ENCODE results near the gene FGFR3. TPM values are rescaled to one million over a fixed set of nuclear protein-coding genes. Genes with fewer than 3 reads are reported as not detected.

The FGFR3 gene
- total RNA-seq, 1 experiment from 2014 or later = 0.46 TPM

DNA sequence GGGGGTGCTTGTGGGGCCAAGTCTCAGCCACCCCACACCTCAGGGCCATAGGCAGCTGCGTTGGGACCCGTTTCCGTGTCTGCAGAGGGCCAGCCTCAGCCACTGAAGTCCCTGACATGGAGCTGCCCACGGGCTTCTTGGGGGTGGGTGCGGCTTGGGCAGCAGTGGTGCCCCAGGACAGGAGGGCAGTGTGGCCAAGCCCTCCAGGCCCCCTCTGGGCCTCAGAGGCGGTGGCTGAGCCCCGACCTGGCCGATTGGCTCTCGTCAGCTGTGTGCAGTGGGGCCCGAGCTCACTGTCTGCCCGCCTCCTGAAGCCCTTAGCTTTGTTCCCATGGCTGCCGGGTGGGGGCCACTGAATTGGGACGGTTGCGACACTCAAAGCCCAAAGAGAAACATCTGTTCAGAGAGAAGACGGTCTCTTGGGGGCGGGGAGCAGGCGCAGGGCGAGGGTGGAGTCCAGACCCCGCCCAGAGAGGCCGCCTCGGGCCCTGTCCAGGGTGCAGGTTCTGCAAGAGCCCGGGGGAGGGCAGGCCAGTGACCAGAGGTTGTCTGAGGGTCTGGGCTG lies 9.1 kb downstream of the FGFR3 start:
- no peak for DNase-seq (ENCODE audit: low read depth)

DNA sequence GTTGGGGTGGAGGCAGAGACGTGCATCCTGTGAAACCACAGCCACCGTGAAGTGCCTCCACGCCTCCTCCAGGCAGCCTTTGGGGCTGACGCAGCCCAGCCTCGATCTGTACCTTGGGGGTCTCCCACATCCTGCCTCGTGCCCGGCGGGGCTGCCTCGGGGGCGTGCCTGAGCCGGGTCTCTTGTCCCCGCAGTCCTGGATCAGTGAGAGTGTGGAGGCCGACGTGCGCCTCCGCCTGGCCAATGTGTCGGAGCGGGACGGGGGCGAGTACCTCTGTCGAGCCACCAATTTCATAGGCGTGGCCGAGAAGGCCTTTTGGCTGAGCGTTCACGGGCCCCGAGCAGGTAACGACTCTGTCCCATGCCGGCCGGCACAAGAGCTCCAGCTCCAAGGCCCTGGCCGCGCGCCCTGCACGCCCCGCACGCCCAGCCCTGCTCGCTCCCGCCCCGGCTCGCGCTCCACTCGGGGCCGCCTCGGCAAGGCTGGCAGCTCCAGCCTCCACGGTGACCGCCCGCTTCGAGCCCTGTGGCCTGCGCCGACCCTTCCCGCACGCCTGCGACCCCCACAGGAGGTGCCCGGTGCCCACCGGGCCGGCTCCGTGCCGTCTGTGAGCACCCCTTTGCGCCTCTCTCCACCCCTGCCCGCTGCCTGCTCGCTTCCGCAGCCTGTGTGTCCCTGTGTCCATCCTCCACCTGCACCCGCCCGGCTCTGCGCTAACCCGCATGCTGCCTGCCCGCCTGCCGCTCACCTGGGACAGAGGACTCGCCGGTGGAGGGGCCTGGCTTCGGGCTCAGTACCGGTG lies 9.8 kb downstream of the FGFR3 start:
- no peak for DNase-seq (ENCODE audit: low read depth)

DNA sequence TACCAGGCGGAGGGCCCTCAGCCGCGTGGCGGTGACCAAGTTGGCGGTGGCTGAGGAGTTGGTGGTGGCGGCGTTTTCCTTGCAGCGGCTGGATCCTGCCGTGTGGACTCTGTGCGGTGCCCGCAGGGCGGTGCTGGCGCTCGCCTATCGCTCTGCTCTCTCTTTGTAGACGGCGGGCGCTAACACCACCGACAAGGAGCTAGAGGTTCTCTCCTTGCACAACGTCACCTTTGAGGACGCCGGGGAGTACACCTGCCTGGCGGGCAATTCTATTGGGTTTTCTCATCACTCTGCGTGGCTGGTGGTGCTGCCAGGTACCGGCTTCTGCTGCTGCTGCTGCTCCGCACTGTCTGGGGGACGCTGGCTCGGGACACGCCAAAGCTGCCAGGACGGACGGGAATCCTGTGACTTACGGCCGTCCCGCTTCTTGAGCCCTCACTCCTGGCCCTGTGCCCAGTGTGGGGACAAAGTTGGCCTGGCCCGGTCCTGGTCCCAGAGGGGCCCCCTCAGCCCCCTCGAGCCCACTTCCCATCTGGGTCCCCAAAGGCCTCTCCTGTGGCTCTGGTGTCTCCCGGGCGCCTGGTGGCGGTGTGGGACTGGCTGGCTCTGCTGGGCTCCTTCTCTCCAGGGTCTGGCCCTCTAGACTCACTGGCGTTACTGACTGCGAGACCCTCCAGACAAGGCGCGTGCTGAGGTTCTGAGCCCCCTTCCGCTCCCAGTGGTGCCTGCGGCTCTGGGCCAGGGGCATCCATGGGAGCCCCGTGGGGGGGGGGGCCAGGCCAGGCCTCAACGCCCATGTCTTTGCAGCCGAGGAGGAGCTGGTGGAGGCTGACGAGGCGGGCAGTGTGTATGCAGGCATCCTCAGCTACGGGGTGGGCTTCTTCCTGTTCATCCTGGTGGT lies 10.7 kb downstream of the FGFR3 start:
- no peak for DNase-seq (ENCODE audit: low read depth)

DNA sequence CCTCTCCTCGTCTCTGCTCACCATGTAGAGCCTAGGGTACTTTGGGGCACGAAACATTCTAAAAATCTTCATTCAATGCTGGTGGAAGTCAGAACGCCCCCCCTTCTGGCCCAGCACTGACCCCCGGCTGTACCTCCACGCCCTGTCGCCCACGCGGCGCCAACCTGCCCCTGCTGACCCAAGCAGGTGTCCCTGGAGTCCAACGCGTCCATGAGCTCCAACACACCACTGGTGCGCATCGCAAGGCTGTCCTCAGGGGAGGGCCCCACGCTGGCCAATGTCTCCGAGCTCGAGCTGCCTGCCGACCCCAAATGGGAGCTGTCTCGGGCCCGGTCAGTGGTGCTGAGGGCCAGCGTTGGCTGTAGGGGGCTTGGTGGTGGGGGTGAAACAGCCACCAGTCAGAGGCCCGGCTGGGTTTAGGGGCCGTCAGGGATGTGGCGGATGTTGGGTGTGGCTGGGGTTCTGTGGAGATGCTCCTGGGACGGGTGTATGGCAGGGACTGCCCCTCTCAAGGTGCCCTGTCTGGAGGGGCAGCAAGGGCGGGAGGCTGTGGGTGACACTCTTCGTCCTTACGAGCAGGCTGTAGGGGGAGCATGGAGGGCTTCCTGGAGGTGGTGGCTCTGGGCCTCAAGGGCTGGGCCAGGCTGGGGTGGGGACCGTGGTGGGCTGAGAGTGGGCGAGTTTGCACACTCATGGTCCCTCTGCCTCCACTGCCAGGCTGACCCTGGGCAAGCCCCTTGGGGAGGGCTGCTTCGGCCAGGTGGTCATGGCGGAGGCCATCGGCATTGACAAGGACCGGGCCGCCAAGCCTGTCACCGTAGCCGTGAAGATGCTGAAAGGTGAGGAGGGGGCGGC lies 11.8 kb downstream of the FGFR3 start:
- no peak for DNase-seq (ENCODE audit: low read depth)

DNA sequence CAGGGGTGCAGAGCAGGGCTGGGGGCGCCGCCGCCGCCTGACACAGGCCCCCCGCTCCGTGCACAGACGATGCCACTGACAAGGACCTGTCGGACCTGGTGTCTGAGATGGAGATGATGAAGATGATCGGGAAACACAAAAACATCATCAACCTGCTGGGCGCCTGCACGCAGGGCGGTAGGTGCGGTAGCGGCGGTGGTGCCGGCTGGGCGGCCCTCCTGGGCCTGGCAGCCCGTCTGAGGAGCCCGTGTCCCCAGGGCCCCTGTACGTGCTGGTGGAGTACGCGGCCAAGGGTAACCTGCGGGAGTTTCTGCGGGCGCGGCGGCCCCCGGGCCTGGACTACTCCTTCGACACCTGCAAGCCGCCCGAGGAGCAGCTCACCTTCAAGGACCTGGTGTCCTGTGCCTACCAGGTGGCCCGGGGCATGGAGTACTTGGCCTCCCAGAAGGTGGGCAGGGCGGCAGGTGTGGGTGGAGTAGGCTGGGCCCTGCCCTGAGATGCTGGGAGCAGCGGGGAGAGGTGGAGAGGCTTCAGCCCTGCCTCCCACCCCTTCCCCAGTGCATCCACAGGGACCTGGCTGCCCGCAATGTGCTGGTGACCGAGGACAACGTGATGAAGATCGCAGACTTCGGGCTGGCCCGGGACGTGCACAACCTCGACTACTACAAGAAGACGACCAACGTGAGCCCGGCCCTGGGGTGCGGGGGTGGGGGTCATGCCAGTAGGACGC lies 12.6 kb downstream of the FGFR3 start:
- DNase-seq (ENCODE audit: low read depth) = no peak

DNA sequence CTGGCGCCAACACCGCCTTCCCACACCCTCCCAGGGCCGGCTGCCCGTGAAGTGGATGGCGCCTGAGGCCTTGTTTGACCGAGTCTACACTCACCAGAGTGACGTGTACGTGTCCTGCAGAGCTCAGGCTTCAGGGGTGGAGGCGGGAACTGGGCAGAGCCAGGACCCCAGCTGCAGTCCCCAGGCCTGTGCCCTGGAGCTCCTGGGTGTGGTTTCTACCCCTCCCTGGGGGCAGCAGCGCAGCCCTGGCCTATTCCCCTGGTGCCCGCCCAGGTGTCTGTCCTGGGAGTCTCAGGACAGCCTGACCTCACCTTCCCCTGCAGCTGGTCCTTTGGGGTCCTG lies 13.1 kb downstream of the FGFR3 start:
- no peak for DNase-seq (ENCODE audit: low read depth)

DNA sequence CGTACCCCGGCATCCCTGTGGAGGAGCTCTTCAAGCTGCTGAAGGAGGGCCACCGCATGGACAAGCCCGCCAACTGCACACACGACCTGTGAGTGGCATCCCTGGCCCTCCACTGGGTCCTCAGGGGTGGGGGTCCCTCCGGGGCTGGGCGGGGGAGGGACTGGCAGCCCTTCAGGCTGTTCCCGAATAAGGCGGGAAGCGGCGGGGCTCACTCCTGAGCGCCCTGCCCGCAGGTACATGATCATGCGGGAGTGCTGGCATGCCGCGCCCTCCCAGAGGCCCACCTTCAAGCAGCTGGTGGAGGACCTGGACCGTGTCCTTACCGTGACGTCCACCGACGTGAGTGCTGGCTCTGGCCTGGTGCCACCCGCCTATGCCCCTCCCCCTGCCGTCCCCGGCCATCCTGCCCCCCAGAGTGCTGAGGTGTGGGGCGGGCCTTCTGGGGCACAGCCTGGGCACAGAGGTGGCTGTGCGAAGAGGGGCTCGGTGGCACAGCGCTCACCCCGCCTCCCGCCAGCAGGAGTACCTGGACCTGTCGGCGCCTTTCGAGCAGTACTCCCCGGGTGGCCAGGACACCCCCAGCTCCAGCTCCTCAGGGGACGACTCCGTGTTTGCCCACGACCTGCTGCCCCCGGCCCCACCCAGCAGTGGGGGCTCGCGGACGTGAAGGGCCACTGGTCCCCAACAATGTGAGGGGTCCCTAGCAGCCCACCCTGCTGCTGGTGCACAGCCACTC lies 13.7 kb downstream of the FGFR3 start:
- DNase-seq (ENCODE audit: low read depth) = no peak

DNA sequence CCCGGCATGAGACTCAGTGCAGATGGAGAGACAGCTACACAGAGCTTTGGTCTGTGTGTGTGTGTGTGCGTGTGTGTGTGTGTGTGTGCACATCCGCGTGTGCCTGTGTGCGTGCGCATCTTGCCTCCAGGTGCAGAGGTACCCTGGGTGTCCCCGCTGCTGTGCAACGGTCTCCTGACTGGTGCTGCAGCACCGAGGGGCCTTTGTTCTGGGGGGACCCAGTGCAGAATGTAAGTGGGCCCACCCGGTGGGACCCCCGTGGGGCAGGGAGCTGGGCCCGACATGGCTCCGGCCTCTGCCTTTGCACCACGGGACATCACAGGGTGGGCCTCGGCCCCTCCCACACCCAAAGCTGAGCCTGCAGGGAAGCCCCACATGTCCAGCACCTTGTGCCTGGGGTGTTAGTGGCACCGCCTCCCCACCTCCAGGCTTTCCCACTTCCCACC lies 14.3 kb downstream of the FGFR3 start:
- no peak for DNase-seq (ENCODE audit: low read depth)

DNA sequence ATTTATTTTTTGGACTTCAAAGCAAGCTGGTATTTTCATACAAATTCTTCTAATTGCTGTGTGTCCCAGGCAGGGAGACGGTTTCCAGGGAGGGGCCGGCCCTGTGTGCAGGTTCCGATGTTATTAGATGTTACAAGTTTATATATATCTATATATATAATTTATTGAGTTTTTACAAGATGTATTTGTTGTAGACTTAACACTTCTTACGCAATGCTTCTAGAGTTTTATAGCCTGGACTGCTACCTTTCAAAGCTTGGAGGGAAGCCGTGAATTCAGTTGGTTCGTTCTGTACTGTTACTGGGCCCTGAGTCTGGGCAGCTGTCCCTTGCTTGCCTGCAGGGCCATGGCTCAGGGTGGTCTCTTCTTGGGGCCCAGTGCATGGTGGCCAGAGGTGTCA lies 15.3 kb downstream of the FGFR3 start:
- no peak for DNase-seq (ENCODE audit: low read depth)

DNA sequence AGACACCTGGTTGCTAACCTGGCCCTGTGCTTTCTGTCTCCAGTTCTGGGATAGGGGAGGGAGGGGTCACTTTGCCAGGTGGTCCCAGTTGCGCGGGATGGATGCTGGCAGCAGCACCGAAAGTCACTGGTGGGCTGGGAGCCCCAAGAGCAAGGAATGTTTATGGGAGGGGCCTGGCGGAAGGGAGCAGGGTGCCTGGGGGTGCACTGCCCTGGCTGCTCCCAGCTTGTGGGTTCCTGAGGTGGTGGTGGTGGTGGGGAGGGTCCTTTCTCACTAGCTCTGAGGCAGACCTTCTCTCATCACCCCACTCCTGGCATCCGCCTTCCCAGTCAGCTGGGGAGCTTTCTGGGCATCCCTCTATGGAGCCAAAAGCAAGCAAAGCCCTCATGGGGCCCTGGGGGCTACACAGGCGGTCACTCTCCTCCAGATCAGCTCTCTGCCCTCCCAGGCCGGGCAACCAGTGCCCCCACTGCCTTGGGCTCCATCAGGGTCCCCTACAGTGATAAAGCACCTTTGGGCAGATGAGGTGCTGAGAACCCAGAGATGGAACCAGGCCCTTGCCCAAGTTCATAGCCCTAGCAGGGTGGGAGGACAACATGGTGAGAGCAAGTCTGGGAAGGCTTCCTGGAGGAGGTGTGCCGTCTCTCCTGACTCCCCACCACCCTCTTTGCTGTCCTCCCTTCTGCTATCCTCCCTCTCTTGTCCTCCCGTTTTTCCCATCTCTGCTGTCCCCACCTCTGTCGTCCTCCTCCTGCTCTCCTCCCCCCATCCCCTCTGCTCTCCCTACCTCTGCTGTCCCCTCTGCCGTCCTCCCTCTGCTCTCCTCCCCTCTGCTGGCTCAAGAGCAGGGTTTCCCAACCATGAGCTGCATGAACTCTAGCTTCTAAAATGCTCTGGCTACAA lies 16.0 kb downstream of the FGFR3 start:
- no peak for DNase-seq (ENCODE audit: low read depth)

DNA sequence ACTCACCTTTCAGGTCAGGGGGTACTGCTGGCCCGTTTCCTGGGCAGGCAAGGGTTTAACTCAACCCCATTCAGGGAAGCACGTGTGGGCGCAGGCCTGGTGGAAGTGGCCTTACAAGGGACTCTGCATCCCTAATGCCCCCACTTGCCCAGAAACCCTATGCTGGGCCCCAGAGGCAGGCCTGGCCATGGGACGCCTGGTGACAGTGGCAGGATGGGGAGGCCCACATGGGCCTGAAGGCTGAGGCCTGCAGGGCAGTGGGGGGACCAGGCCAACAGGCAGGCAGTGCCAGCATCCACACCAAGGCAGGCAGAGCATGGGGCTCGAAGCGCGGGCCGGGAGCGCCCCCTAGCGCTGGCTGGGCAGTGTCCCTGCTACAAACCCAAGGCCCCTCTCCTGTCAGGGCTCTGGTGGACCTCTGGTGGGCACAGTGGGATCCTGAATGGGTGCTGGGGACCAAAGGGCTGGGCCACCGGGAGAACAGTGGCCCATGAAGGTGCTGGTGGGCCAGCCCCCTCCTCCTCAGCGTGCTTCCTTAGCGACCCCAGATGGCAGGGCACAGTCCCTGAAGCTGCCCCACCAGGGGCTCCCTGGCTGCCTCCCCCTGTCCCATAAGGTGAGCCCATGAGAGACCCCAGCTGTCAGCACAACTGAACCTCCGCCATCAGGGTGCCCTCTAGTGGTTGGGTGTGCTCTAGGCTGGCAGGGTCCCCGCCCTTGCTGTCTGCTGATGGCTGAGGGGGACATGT lies 16.8 kb downstream of the FGFR3 start:
- DNase-seq (ENCODE audit: low read depth) = peak; percentile 82

DNA sequence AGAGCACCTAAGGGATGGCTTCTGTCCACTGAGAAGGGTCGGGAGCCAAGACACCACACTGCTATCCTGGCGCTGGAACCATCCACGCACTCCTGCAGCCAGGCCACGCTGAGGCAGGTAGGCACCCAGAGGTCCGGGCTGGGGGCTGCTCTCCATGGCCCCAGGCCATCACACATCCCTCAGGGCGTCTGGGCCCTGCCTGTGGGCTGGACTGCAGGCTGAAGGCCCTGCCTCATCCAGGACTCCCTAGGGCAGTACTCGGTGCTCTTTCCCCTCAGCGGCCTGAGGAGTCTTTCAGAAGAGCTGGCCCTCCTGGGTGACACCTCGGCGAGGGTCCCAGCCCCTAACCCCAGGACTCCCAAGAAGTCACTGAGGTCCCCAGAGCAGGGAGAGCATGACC lies 17.7 kb downstream of the FGFR3 start:
- no peak for DNase-seq (ENCODE audit: low read depth)

DNA sequence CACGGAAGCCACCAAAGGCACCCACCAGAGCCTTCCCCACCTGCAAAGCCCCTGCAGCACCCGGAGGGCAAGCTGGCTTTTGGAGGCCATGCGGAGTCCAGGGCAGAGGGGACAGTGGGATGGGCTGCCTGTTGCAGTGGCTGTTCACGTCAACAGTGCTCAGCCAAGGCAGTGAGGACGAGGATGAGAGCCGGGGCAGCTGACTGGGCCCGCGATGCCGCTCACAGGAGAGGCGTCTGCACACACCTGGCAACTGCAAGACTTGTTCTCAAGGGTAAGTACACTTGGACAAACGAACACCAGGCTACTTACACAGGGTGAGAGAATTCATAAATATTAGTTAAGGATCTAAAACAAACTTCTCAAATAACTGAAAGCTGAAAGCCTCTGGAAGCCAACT lies 19.6 kb downstream of the FGFR3 start:
- no peak for DNase-seq (ENCODE audit: low read depth)

DNA sequence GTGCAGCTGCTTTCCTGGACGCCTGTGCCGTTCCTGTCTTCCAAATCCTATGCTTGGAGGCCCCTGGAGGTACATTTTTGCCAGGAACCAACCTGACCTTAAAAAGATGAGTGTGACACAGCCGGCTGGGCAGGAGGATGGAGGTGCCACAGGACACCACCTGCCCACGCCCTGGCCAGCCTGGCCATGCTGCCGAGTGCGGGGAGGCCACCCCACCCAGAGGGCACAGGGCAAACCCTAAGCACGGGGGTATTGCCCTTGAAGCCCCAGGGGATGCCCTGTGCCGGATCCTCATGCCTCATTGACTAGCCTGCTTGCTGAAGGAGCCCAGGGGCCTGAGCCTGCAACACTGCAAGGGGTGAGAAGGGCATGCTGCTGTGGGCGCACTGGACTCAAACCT lies 20.1 kb downstream of the FGFR3 start:
- DNase-seq (ENCODE audit: low read depth) = no peak

DNA sequence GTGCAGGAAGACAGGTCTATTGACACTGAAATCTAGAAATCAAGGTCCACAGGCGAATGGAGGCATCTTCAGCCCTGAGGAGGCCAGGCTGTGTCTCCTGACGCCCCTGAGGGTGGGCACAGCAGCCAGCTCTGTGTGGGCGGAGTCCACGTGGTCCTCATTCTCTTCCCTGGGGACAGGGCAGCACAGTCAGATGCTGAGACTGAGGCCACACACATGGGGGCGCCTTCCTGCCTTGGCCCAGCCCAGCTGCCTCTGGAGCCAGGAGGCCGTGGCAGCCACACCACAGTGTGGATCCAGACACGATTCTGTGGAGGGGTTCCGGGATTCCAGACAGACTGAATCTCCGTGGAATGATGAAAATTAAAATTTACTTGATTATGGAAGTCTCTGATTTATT lies 20.8 kb downstream of the FGFR3 start:
- DNase-seq (ENCODE audit: low read depth) = no peak

DNA sequence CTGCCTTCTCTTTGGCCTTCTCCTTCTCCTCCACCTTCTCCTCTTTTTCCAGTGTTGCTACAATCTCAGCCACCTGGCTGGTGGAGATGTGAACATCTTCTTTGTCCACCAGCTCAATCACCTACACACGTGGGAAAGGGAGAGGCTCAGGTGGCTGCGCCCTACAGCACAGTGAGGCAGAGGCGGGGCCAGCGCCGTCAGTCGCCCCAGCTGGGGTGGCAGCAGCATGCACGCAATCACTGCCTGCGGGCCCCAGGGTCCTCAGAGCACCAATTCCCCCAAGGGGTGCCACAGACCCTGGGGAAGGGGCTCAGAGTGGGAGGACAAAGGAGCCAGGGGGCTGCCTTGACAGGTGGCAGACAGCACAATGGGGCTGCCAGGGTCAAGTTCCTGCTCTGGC lies 21.4 kb downstream of the FGFR3 start:
- DNase-seq (ENCODE audit: low read depth) = no peak

DNA sequence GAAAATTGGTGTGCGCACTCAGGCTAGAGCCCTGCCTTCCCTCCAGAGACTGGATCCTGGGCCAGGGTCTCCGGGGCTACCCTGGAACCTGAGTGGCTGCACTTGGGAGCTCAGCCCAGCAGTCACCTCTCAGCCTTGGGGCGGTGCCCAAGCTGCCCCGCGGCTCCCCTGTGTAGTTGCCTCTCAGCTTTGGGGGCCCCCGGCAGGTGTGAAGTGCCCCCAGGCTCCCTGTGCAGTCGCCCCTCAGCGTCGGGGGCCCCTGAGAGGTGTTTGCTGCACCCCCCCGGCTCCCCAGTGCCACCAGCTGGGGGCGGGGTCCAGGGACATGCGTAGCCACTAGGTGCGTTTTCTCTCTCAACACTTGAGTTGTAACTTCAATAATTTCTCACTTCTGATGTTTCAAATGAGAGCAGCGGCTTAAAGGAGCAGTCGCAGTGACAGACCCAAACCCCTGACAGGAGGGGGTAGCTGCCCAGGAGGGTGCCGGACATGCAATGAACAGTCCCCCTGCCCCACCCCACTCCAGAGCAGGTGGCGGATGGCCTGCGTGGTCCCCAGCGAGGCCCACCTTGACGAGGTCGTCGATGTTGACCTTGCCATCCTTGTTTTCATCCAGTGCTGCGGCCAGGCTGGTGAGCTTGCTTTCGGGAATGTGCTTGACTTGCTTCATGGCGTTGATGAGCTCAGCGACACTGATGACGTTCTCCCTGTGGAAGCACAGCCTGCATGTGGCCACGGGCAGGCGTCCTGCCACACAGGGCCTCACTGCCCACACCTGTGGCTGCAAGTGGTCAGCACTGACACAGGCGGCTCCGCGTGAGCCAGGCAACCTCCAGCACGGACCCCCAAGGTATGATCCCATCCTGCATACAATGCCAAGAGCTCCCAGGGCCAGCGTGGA lies 22.3 kb downstream of the FGFR3 start:
- no peak for DNase-seq (ENCODE audit: low read depth)

Data from Daoy (cell line).